RWPE1 (cell line): ENCODE measurements around the gene SCFD1.
"Not testable (repeated sequence)": the region's sequence is repeated elsewhere in the genome, so short reads cannot be mapped to it uniquely, and the experiment has no call there.

Experiments
- CTCF ChIA-PET: fragments of 350-600 bp; sonication (Branson Sonifier 250); formaldehyde crosslinking; extraction: SDS; loops from one replicate; lab custom pipeline; 2021; lab: Yijun Ruan, JAX
- POLR2A ChIA-PET: fragments of 400-600 bp; formaldehyde crosslinking; extraction: SDS; loops from one replicate; lab custom pipeline; 2020; ENCODE audit warnings: antibody characterized with exemption; ENCODE audit not compliant: low non-redundant PET; lab: Yijun Ruan, JAX
- DNase-seq: peaks from one replicate; pipeline ENCODE4 v3.0.0; 2012; ENCODE audit warnings: low spot score
- H3K27ac ChIP-seq: fragments of 450-650 bp; 2 replicates; pipeline ENCODE4 v1.5.1; 2017
- TF ChIP-seq, protein P1 (sequence below): fragments of 450-650 bp; conservative IDR thresholded peaks from 2 replicates; pipeline ENCODE4 v1.5.1; 2017; ENCODE audit warnings: low read depth, mild to moderate bottlenecking

Gene SCFD1

DNA sequence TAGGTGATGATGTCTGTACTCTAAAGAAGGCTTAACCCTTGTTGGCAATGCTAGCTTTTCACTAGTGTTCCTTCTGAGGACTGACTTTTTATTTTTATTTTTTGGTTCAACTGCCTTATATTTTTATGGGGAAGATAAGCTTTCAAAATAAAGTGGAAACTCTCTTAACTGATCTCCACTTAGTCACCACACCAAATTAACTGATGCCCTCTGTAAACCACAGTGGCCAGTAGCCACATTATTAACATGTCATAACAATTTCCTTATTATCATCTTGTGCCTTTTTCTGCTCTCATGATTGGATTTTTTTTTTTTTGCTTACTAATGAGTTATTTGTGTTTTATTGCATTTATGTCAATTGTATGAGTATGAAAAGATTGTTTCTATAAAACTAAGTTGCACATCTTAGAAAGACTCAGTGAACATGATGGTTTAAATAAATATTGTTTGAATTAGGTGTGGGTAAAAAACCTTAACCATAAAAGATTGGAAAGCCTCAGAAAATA, 56.9 kb downstream of the SCFD1 start:
- TF ChIP-seq, protein P1, sequence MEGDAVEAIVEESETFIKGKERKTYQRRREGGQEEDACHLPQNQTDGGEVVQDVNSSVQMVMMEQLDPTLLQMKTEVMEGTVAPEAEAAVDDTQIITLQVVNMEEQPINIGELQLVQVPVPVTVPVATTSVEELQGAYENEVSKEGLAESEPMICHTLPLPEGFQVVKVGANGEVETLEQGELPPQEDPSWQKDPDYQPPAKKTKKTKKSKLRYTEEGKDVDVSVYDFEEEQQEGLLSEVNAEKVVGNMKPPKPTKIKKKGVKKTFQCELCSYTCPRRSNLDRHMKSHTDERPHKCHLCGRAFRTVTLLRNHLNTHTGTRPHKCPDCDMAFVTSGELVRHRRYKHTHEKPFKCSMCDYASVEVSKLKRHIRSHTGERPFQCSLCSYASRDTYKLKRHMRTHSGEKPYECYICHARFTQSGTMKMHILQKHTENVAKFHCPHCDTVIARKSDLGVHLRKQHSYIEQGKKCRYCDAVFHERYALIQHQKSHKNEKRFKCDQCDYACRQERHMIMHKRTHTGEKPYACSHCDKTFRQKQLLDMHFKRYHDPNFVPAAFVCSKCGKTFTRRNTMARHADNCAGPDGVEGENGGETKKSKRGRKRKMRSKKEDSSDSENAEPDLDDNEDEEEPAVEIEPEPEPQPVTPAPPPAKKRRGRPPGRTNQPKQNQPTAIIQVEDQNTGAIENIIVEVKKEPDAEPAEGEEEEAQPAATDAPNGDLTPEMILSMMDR: no peak
- no peak for DNase-seq
- ChIA-PET POLR2A (no interaction called here), CTCF (interaction anchor here (0.7 kb wide), 1 partner anchor 513 kb away, joined by 4 read pairs; no protein-coding TSS in a partner anchor)
- no peak overlapping the region for H3K27ac ChIP-seq

GRCh38 chr14:30680036-30680435, 57.9 kb downstream of the SCFD1 start:
- no peak overlapping the region for H3K27ac ChIP-seq
- CTCF ChIA-PET: no interaction called here
- TF ChIP-seq, protein P1: no peak
- DNase-seq: no peak
- POLR2A ChIA-PET: no interaction called here

GRCh38 chr14:30680776-30681175, 58.7 kb downstream of the SCFD1 start:
- POLR2A ChIA-PET, DNase-seq, H3K27ac ChIP-seq: not testable (repeated sequence)
- CTCF ChIA-PET: interaction anchor here (0.6 to 0.7 kb wide), 3 partner anchors 219 to 1031 kb away, joined by 3 to 4 read pairs (median 4); no protein-coding TSS in a partner anchor

GRCh38 chr14:30681752-30682355, 59.7 kb downstream of the SCFD1 start:
- TF ChIP-seq, protein P1: peak; percentile 34; the same call in 1 of the 2 replicates
- H3K27ac ChIP-seq: no peak overlapping the region
- CTCF ChIA-PET: interaction anchor here (0.5 to 1.2 kb wide), 4 partner anchors 20 to 1546 kb away, joined by 3 to 4 read pairs (median 4); no protein-coding TSS in a partner anchor
- POLR2A ChIA-PET: no interaction called here
- DNase-seq: no peak

DNA sequence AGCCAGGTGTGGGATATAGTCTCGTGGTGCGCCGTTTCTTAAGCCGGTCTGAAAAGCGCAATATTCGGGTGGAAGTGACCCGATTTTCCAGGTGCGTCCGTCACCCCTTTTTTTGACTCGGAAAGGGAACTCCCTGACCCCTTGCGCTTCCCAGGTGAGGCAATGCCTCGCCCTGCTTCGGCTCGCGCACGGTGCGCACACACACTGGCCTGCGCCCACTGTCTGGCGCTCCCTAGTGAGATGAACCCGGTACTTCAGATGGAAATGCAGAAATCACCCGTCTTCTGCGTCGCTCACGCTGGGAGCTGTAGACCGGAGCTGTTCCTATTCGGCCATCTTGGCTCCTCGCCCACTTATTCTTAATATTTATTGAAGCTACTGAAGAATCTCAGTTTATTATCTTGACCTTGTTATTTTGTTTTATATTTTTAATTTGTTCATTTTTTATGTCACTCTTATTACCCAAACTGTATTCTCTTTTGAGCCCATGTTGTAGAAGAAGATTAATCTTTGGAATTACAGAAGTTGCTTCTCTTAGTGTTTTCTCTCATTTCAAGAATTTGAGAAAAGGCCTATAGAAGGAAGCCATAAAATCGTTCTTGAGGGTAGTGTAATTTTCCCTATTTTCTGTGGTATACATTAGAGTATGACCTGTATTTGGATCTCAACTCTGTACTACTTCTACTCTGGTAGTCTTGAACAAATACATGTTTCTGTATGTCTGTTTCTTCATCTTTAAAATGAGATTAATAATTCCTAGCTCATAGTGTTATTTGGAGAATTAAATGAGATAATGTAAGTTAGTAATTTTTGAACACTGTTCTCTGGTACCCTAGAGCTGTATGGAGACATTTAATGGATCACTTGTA, 68.6 kb downstream of the SCFD1 start:
- TF ChIP-seq, protein P1: peak; percentile 75
- CTCF ChIA-PET: interaction anchor here (0.6 kb wide), 1 partner anchor 1550 kb away, joined by 3 read pairs; no protein-coding TSS in a partner anchor
- peak overlapping the region; percentile 82 for H3K27ac ChIP-seq
- DNase-seq, POLR2A ChIA-PET: not testable (repeated sequence)

- DNase-seq: no peak
- TF ChIP-seq, protein P1: no peak
- no peak overlapping the region for H3K27ac ChIP-seq
- CTCF ChIA-PET: no interaction called here
- POLR2A ChIA-PET: no interaction called here
Measured at GRCh38 chr14:30691751-30692398, 69.8 kb downstream of the SCFD1 start.
